GM18505 (cell line): ENCODE results near the gene LRP3.

ENCODE experiments used
- ATAC-seq: cut with Tn5 transposase; IDR thresholded peaks from one replicate; pipeline ENCODE4 v1.9.1; 2021; ENCODE audit not compliant: unreplicated experiment
- POLR2A ChIP-seq: IDR thresholded peaks from 4 replicates; pipeline ENCODE4 v1.6.1; 2011; ENCODE audit warnings: borderline replicate concordance; ENCODE audit not compliant: insufficient read depth, insufficient read length; ENCODE audit errors: extremely low read depth

Gene LRP3

DNA sequence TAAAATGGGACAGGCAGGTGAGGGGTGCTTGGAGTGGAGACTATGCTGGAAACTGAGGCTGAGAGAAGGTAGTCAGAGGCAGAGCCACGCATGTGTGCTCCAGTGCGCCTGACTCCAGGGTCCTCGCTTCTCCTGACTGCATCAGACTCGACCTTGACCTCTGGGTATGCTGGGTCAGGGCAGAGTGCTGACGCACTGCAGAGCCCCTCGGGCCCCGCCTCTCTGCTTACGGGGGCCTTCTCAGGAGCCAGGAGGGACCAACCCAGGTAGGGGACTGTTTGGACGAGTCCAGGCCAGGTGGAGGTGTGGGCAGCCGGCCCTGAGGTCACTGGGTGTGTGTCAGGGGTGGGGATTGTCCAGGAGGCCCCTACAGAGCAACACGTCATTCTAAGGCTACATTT lies 54.4 kb downstream of the LRP3 start:
- no peak for ATAC-seq
- no peak for TF ChIP-seq POLR2A

- ATAC-seq, result no peak
- no peak for TF ChIP-seq POLR2A
Measured at GRCh38 chr19:33248954-33249613, 55.0 kb downstream of the LRP3 start.

DNA sequence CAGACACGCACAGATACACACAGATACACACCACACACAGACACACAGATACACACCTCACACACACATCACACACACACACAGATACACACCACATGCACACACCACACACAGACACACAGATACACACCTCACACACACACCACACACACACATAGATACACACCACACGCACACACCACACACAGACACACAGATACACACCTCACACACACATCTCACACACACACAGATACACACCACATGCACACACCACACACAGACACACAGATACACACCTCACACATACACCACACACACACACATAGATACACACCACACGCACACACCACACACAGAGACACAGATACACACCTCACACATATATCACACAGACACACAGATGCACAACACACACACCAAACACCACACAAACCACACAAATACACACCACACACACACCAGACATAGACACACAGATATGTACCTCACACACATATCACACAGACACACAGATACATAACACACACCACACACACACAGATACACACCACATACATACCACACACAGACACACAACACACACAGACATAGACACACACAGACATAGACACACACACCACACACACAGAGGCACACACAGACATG lies 55.7 kb downstream of the LRP3 start:
- no peak for ATAC-seq
- TF ChIP-seq POLR2A, result no peak

DNA sequence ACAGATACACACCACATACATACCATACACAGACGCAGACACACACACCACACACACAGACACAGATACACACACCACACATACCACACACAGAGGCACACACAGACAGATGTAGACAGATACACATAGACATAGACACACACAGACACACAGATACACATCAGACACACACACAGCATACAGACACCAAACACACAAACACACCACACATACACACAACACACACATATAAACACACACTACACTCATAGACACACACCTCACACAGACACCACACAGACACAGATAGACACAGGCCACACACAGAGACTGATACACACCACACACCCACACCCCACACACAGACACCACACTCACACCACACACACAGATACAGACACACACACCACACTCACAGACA lies 56.4 kb downstream of the LRP3 start:
- ATAC-seq, result no peak
- no peak for TF ChIP-seq POLR2A

DNA sequence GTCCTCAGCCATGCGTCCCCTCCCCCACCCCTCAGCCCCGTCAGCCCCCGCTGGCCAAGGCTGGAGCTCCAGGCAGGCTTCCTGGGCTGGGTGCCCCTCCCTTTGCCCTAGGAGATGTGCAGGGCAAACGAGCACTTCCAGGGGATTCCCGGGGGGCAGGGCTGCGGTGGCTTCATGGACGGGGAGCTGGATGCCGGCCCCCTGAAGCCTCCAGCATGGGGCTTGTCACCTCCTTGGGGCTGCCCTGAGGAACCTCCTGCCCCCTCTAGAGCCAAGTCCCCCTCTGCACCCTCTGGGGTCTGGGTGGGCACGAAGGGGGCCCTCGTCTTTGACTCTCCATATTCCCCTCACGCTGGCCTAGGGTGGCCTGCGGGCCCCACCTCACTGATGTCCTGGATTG lies 56.9 kb downstream of the LRP3 start:
- ATAC-seq, result no peak
- no peak for TF ChIP-seq POLR2A

- no peak for TF ChIP-seq POLR2A
- ATAC-seq, result no peak
Measured at GRCh38 chr19:33251526-33252090, 57.5 kb downstream of the LRP3 start.

DNA sequence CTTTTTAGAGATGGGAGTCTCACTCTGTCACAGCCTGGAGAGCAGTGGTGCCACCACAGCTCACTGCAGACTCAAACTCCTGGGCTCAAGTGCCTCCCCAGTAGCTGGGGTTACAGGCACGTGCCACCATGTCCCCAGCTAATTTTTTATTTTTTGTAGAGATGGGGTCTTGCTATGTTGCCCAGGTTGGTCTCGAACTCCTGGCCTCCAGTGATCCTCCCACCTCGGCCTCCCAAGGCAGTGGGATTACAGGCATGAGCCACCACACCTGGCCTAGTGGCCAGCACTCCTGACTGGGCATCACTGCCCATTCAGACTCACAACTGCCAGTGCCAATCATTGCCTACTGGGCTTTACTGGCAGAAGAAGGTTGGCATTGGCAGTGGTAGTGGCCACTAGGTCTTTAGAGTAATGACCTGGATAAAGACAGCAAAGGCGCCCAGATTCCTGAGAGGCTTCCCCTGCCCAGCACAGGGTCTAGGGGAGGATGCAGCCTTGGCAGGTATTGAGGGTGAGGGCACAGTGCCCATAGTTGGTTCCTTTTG lies 58.4 kb downstream of the LRP3 start:
- no peak for ATAC-seq
- TF ChIP-seq POLR2A, result no peak

DNA sequence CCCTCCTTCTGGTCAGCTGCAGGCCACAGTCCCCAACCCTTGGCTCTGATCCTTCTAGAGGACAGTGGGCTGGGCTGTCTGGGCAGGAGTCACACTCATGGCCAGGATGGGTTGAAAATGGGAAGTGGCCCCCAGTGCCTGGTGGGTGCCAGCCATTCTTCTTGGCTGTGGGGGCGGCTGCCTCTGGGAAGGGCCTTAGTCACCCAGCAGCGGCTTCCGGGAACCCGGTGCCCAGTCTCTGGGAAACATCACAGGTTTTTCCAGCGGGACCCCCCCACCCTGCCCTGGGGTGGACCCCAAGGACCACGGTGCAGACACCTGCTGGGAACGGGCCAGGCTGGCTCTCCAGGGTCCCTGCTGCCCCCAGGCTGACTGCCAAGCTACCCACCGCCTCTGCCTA lies 58.8 kb downstream of the LRP3 start:
- no peak for ATAC-seq
- TF ChIP-seq POLR2A, result no peak

DNA sequence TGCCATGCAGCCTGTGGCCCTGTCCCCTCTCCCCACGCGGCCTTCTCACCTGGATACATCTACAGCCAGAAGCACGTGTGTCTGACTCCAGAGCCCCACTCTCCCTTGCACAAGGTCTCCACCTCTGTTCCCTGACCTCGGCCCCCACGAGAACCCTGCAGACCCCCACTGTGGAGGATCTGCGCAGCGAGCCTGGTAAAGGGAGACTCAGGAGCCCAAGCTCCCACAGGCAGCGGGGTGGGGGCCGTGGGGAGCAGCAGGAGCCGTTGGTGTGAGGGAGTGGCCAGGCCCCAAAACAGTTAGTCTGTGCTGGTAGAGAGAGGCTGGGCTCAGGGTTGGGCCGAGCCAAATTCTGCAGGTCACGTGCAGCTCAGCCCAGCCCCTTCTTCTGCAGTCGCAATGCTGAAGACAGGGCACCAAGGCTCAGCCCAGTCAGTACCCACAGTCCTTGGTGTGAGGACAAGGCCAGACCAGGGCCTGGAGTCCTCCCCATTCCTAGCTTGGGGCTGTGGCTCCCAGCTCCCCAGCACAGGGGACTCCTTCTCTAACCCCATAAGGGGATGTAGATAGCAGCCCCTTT lies 60.2 kb downstream of the LRP3 start:
- no peak for ATAC-seq
- TF ChIP-seq POLR2A, result no peak

GRCh38 chr19:33255781-33256180 lies 61.7 kb downstream of the LRP3 start:
- no peak for TF ChIP-seq POLR2A
- ATAC-seq, result no peak

DNA sequence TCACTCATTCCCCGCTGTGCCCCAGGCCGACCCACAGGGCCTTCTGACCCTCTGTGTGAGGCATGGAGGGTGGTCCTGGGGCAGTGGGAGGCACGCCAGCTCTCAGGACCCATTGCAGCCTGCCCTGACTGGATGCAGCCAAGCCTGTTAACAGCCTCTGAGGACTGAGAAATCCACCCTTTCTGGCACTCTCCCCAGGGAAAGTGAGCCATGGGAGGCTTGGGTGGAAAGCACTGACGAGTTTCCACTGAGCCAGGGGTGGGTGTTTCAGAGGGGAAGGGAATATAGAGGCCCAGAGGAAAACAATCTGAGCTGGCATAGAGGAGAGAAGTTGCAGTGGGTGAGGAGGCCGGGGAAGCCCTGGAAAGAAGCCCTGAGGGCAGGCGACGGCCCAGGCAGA lies 62.1 kb downstream of the LRP3 start:
- no peak for ATAC-seq
- no peak for TF ChIP-seq POLR2A

- TF ChIP-seq POLR2A, result no peak
- ATAC-seq, result no peak
Measured at GRCh38 chr19:33257828-33258227, 63.7 kb downstream of the LRP3 start.
